ENCODE results near the gene MAMDC4.

MAMDC4 gene

DNA sequence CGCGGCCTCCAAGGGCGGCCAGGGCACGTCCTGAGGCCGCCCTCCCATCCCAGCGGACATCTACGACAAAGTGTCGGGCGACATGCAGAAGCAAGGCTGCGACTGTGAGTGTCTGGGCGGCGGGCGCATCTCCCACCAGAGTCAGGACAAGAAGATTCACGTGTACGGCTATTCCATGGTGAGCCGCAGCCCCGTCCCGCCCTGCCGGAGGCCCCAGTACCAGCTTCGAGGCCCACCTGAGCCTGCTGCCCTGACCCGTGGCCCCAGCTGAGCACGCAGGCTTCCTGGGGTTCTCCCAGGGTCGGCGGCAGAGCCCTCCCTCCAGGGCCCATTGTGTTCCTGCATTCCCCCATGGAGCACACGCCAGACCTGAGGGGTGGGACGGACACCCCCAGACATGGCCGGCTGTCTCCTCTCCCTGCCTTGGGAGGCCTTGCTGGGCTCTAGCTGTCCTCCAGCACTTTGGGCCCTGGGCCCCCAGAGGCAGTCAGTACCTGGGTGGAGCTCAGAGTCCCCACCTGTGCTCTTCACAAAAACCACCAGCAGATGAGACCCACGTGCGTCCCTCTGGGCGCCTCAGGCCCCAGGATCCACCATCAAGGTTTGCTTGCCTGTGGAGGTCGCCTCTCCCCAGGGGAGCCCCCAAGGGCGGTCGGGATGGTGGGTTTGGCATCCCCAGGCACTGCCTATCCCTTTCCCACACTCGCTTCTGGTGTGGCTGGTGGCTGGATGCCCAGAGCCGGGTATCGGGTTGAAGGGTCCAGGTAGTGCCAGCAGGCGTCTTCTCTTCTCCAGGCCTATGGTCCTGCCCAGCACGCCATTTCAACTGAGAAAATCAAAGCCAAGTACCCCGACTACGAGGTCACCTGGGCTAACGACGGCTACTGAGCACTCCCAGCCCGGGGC lies 1.9 kb upstream of the MAMDC4 start:
- no peak for DNase-seq (ENCODE audit: low read depth in 3 of 3)

DNA sequence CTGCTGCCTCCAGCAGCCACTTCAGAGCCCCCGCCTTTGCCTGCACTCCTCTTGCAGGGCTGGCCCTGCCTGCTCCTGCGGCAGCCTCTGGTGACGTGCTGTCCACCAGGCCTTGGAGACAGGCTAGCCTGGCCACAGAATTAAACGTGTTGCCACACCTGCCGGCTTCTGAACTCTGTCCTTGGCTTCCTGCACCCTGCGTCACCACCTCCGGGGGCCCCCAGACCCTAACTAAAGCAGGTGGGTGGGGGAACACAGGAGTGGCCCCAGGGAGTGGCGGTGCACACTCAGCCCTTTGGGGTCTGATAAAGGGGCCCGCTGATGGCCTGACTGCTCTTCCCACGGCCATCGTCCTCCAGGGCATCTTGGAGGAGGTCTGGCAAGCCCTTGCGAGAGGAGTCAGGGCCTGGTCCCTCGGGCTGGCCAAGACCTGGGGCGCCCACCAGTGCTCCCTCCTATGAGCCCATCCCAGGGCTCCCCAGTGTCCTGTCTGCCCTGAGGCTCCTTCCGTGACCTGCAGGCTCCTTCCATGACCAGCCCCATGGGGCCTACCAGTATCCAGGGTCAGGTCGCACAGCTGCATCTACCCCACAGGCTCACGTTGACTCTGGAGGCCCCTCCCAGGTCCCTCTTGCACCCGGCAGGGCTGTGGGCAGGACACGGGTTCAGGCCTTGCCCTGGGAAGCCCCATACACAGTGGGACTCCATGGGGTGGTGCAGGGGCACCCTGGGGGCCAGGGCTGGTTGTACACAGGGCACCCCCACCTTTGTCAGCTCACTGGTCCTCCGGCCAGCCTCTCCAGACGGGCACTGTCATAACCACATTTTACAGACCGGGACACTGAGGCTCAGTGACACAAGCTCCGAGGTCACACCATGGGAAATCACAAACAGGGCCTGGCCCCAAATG lies 1.0 kb upstream of the MAMDC4 start:
- no peak for DNase-seq (ENCODE audit: low read depth in 3 of 3)

GRCh38 chr9:136852664-136853595 lies 784 bp downstream of the MAMDC4 start:
- no peak for DNase-seq (ENCODE audit: low read depth in 3 of 3)

DNA sequence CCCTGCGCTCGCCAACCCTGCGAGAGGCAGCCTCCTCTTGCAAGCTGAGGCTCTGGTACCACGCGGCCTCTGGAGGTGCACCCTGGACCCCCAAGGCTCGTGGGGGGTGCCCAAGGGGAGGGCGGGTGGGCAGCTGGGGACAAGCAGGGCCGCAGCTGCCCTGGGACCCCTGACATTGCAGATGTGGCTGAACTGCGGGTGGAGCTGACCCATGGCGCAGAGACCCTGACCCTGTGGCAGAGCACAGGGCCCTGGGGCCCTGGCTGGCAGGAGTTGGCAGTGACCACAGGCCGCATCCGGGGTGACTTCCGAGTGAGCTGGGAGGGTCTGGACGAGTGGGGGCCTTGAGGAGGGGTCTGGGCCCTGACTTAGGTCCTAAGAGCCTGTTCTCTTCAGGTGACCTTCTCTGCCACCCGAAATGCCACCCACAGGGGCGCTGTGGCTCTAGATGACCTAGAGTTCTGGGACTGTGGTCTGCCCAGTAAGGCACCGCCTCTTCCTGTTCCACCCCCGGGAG lies 1.5 kb downstream of the MAMDC4 start:
- no peak for DNase-seq (ENCODE audit: low read depth in 3 of 3)

GRCh38 chr9:136854113-136854841 lies 2.1 kb downstream of the MAMDC4 start:
- no peak for DNase-seq (ENCODE audit: low read depth in 3 of 3)

DNA sequence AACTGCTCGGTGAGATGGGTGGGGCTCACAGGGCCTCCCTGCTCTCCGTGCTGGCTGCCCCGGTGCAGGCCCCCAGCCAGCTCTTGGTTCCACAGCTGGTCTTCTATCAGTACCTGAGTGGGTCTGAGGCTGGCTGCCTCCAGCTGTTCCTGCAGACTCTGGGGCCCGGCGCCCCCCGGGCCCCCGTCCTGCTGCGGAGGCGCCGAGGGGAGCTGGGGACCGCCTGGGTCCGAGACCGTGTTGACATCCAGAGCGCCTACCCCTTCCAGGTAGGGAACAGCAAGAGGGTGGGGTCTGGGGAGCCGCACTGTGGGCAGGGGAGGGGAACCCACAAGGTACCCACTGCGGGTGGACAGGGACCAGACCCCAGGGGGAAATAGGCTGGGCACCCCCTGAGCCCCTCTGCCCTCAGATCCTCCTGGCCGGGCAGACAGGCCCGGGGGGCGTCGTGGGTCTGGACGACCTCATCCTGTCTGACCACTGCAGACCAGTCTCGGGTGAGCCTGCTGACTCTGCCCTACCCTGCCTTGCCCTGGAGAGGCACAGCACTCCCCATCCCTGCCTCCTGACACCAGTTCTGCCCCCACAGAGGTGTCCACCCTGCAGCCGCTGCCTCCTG lies 2.8 kb downstream of the MAMDC4 start:
- no peak for DNase-seq (ENCODE audit: low read depth in 3 of 3)

GRCh38 chr9:136855461-136856078 lies 3.4 kb downstream of the MAMDC4 start:
- no peak for DNase-seq (ENCODE audit: low read depth in 3 of 3)

DNA sequence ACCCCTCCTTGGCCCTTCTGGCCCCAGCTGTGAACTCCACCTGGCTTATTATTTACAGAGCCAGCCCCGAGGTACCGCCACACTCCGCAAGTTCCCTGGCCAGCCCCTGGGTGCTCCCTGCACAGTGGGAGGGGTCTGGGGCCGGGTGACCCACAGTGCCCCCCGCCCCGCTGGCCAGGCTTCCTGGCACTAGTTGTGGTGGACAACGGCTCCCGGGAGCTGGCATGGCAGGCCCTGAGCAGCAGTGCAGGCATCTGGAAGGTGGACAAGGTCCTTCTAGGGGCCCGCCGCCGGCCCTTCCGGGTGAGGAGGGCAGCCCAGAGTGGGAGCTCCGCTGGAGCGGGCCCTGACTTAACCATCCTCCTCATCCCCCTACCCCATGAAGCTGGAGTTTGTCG lies 3.9 kb downstream of the MAMDC4 start:
- DNase-seq (ENCODE audit: low read depth in 3 of 3) = no peak

- DNase-seq (ENCODE audit: low read depth in 3 of 3) = no peak
These were observed 4.5 kb downstream of the MAMDC4 start for GRCh38 chr9:136856541-136857141.

GRCh38 chr9:136857166-136857565 lies 5.0 kb downstream of the MAMDC4 start:
- DNase-seq (ENCODE audit: low read depth in 3 of 3) = no peak

DNA sequence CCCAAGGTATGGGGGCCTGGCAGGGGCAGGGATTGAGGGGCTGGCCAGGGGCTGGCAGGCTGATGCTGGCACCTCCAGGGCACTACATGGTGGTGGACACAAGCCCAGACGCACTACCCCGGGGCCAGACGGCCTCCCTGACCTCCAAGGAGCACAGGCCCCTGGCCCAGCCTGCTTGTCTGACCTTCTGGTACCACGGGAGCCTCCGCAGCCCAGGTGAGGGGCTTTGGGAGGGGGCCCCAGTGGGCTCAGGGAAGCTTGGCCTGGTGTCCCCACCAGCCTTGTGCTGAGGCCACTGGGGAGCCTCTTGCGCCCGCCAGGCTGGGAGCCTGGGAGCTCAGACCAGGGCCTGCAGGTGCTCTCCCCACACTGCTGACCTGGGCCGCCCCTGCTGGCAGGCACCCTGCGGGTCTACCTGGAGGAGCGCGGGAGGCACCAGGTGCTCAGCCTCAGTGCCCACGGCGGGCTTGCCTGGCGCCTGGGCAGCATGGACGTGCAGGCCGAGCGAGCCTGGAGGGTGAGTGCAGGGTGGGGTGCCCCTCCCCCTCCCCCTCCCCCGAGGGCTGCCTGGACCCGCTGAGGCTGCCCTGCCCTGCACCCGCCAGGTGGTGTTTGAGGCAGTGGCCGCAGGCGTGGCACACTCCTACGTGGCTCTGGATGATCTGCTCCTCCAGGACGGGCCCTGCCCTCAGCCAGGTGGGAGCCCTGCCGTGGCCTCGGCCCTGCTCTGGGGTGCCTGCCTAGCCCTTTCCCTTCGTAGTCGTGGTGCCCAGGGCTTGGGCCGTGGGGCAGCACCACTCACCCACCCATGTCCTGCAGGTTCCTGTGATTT lies 5.7 kb downstream of the MAMDC4 start:
- DNase-seq (ENCODE audit: low read depth in 3 of 3) = no peak

GRCh38 chr9:136858452-136858843 lies 6.3 kb downstream of the MAMDC4 start:
- DNase-seq (ENCODE audit: low read depth in 3 of 3) = no peak

GRCh38 chr9:136858844-136859757 lies 7.0 kb downstream of the MAMDC4 start:
- DNase-seq (ENCODE audit: low read depth in 3 of 3) = no peak

- DNase-seq (ENCODE audit: low read depth in 3 of 3) = no peak
These were observed 8.4 kb downstream of the MAMDC4 start for GRCh38 chr9:136860529-136860928.

- DNase-seq (ENCODE audit: low read depth in 3 of 3) = no peak
These were observed 9.1 kb downstream of the MAMDC4 start for GRCh38 chr9:136860933-136861873.

DNA sequence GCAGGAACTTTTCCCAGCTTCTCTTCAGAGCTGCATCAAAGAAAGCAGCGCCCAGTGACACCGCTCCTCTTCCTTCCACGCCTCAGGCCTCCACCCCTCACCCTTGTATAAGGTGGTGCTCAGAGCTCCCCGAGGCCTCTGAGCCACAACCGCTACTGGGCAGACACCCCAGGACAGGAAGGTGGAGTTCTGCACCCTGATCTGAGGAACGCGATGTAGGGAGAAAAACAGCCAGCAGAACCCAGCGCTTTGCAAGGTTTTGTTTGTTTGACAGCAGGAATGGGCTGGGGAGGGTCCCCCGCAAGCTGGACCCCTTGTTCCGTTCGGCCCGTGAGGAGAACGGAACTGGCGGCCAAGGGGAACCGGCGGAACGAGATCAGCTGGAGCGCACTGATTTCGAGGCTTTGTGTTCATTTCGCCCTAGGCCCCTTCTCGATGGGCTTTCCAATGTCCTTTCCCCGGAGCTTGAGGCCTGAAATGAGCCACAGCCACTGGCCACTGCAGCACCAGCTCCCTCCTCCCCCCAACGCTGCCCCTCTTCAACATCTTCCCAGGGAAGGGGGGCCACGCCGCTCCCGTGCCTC lies 9.8 kb downstream of the MAMDC4 start:
- no peak for DNase-seq (ENCODE audit: low read depth in 3 of 3)

Measured in stimulated activated CD4-positive, alpha-beta T cell treated with anti-CD3 and anti-CD28 coated beads, TNF-alpha, amount 100 ng/mL, for 48 hours (primary cell).